C4-2B (cell line): ENCODE results near the gene COQ5.

Source experiments
- CTCF ChIP-seq: fragments of 450-650 bp; conservative IDR thresholded peaks from 2 replicates; pipeline ENCODE4 v1.5.1; 2017; ENCODE audit warnings: mild to moderate bottlenecking
- ZFX ChIP-seq: fragments of 450-650 bp; IDR thresholded peaks from 2 replicates; pipeline ENCODE4 v1.6.1; 2017

- no peak for TF ChIP-seq CTCF
- no peak for TF ChIP-seq ZFX
Measured at GRCh38 chr12:120542166-120542565, 13.2 kb upstream of the COQ5 start.
